ENCODE data around the gene FHIT.

FHIT gene

GRCh38 chr3:60841355-60841754, 409.9 kb downstream of the FHIT start:
- no peak for TF ChIP-seq CTCF (IDR thresholded peaks at IDR 0.05; ENCODE audit: borderline replicate concordance, control extremely low read depth, extremely low read depth, insufficient read depth, missing control alignments)
- no peak for DNase-seq (ENCODE audit: low spot score)
- in situ Hi-C loops (cut with MboI; ENCODE audit: low sequenced_read_pairs, unreplicated experiment): no loop called here

GRCh38 chr3:60839246-60839645, 412.0 kb downstream of the FHIT start:
- no peak for TF ChIP-seq CTCF (IDR thresholded peaks at IDR 0.05; ENCODE audit: borderline replicate concordance, control extremely low read depth, extremely low read depth, insufficient read depth, missing control alignments)
- DNase-seq (ENCODE audit: low spot score): no peak
- in situ Hi-C loops (cut with MboI; ENCODE audit: low sequenced_read_pairs, unreplicated experiment): no loop called here

DNA sequence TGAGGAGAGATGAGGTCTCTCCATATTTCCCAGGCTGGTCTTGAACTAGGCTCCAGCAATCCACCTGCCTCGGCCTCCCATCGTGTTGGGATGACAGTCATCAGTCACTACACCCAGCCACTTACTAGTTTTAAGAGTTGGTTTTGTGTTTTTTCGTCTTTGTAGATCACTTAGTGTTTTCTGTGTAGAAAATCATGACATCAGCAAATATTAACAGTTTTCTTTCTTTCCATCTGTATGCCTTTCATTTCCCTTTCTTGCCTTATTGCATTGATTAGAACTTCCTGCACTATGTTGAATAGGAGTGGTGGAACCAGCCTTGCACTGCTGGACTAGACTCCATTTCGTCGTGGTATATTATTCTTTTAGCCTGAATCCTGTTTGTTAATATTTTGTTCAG, 415.5 kb downstream of the FHIT start:
- TF ChIP-seq CTCF (IDR thresholded peaks at IDR 0.05; ENCODE audit: borderline replicate concordance, control extremely low read depth, extremely low read depth, insufficient read depth, missing control alignments): no peak
- DNase-seq (ENCODE audit: low spot score): no peak
- in situ Hi-C loops (cut with MboI; ENCODE audit: low sequenced_read_pairs, unreplicated experiment): no loop called here

DNA sequence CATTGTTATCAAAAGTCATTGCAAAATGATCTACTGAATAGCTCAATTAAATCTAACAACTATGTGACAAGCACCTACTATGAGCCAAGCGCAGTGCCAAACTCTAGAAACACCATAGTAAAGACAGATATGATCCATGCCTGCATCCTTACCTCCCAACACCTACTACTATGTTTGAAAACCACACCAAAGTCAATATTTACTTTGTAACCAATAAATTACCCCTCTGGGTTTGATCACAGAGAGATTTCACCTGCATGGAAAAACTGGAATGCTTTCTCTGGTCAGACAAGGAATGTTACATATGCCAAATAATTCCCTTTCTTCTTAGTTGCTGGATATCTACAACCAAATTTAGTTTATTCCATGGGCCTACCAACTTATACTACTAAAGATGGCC, 422.2 kb downstream of the FHIT start:
- TF ChIP-seq CTCF (IDR thresholded peaks at IDR 0.05; ENCODE audit: borderline replicate concordance, control extremely low read depth, extremely low read depth, insufficient read depth, missing control alignments): no peak
- in situ Hi-C loops (cut with MboI; ENCODE audit: low sequenced_read_pairs, unreplicated experiment): no loop called here
- DNase-seq (ENCODE audit: low spot score): no peak

DNA sequence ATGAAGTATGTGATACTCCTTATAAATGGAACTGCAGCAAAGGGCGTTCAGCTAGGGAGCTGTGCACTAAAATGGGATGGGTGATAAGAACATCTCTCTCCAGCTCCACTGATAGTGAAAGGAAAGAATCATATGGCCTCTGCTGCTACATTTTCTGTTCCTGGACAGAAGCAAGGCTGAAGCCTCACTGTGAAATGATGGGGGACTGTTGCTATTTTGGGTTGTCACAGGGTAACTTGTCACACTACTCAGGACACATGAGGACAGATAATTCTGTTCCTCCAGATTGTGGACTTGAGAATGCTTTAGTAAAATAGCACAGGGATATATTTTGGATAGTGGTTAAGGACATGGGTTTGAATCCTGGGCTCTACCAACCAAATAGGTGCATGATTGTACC, 423.6 kb downstream of the FHIT start:
- in situ Hi-C loops (cut with MboI; ENCODE audit: low sequenced_read_pairs, unreplicated experiment): no loop called here
- no peak for DNase-seq (ENCODE audit: low spot score)
- TF ChIP-seq CTCF (IDR thresholded peaks at IDR 0.05; ENCODE audit: borderline replicate concordance, control extremely low read depth, extremely low read depth, insufficient read depth, missing control alignments): no peak

DNA sequence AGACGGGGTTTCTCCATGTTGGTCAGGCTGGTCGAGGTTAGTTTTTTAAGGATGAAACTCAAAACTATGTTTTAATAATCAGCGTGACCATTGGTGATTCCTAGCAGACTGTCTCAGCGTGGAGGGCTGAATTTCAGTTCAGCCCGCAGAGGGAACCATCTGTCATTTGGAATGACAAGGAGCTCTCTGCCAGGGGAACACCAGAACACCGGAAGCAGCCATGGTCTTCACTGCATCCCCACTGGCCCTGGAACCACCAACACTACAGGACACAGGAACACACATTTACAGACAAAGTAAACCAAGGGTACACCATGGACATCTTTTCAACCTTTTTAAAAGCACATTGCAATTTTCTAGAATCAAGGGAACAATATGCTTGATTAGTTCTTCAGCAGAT, 424.7 kb downstream of the FHIT start:
- in situ Hi-C loops (cut with MboI; ENCODE audit: low sequenced_read_pairs, unreplicated experiment): no loop called here
- TF ChIP-seq CTCF (IDR thresholded peaks at IDR 0.05; ENCODE audit: borderline replicate concordance, control extremely low read depth, extremely low read depth, insufficient read depth, missing control alignments): no peak
- no peak for DNase-seq (ENCODE audit: low spot score)

DNA sequence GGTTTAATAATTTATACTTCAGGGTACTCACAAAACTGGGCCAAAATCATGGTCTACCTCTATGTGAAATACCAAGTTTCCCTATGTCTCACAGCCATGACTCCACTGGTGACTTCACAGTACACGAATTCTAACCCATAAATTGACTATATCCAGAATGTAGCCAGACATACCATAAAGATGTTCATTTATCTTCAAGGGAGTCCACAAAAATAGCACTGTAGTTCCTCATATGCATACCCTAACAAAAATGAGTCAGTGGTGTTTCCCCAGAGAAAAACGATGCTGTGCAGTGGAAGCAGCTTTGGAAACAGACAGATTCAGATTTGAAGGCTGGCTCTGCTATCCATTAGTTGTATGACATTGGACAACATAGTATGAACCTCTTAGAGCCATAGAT, 438.8 kb downstream of the FHIT start:
- peak; percentile 18 for DNase-seq (ENCODE audit: low spot score)
- no peak for TF ChIP-seq CTCF (IDR thresholded peaks at IDR 0.05; ENCODE audit: borderline replicate concordance, control extremely low read depth, extremely low read depth, insufficient read depth, missing control alignments)
- in situ Hi-C loops (cut with MboI; ENCODE audit: low sequenced_read_pairs, unreplicated experiment): no loop called here
